GM23338 (cell line): ENCODE data around the gene MRGPRX3. TPM values are rescaled to one million over a fixed set of nuclear protein-coding genes. Genes with fewer than 3 reads are reported as not detected.

Experiments
- CREB1 ChIP-seq: fragments of 250-450 bp; sonication (Bioruptor Pico); IDR thresholded peaks from 2 replicates; pipeline ENCODE4 v1.5.0; 2020; ENCODE audit warnings: low read depth, mild to moderate bottlenecking, moderate library complexity
- CTCF ChIP-seq, 2 experiments: fragments of 200-600 bp in 1 of 2; sonication (generic) in 1 of 2; conservative IDR thresholded peaks; 2 replicates each; pipeline versions ENCODE4 v1.5.1 to v1.6.1; 2016 to 2017; ENCODE audit warnings: antibody characterized with exemption in 2 of 2, low read depth in 2 of 2, mild to moderate bottlenecking in 2 of 2, moderate library complexity in 1 of 2
- ETS1 ChIP-seq: IDR thresholded peaks from 2 replicates; pipeline ENCODE4 v1.6.1; 2016; ENCODE audit warnings: antibody characterized with exemption
- REST ChIP-seq: IDR thresholded peaks from one replicate; pipeline ENCODE4 v1.6.1; 2018; ENCODE audit warnings: antibody characterized with exemption; ENCODE audit not compliant: unreplicated experiment
- polyA plus RNA-seq: library from polyadenylated mRNA; unstranded; fragments of >200 nt; fragmentation: Nextera tagmentation; extraction: Ambion mirVana; gene quantifications from 2 replicates; pipeline ENCODE4 v1.2.1, GENCODE V29; 2016
- small RNA-seq: library from RNA; depleted of rRNA; stranded (forward); fragments of <200 nt; gene quantifications from one replicate; pipeline ENCODE3, GENCODE V24; 2014; ENCODE audit warnings: low replicate concordance
- total RNA-seq: library from RNA; depleted of rRNA; stranded (reverse); fragments of >200 nt; shearing (Covaris generic); gene quantifications from 2 replicates; pipeline ENCODE4 v1.2.3, GENCODE V29; 2014; rRNA removed

The MRGPRX3 gene
- total and polyA plus RNA-seq, 2 experiments from 2014 or later, result not detected

GRCh38 chr11:18173225-18173866, 41.0 kb downstream of the MRGPRX3 start (continued):
- TF ChIP-seq REST (no peak), CREB1 (no peak), CTCF (conservative IDR thresholded peaks at IDR 0.05; ENCODE audit: low read depth in 2 of 2) (no peak), ETS1 (no peak)

Small RNA genes within 50 kb of the gene (small RNA-seq; reads per million reads assigned to genes)
- not detected for gene HIGD1AP5

Other genes starting within 250 kb of the MRGPRX3 start
- 24.2 and 28.9 TPM in 2 replicates for gene SERGEF, start 119.5 kb upstream of the MRGPRX3 start, total RNA-seq
- gene SERGEF, start 119.5 kb upstream of the MRGPRX3 start, polyA plus RNA-seq, result 27.9 and 33.6 TPM in 2 replicates
- gene TPH1, start 86.3 kb upstream of the MRGPRX3 start, total RNA-seq, result 0.07 and 0.43 TPM in 2 replicates
- gene TPH1, start 86.3 kb upstream of the MRGPRX3 start, polyA plus RNA-seq, result 0.03 and 0.13 TPM in 2 replicates
- gene SAAL1, start 26.5 kb upstream of the MRGPRX3 start, total RNA-seq, result 45.9 and 55.1 TPM in 2 replicates
- 54.6 and 61.0 TPM in 2 replicates for gene SAAL1, start 26.5 kb upstream of the MRGPRX3 start, polyA plus RNA-seq
- not detected in 2 replicates for gene MRGPRX4, start 40.3 kb downstream of the MRGPRX3 start, total RNA-seq
- gene MRGPRX4, start 40.3 kb downstream of the MRGPRX3 start, polyA plus RNA-seq, result not detected in 2 replicates
- not detected in 2 replicates for gene SAA4, start 104.2 kb downstream of the MRGPRX3 start, total RNA-seq
- gene SAA4, start 104.2 kb downstream of the MRGPRX3 start, polyA plus RNA-seq, result not detected in 2 replicates
- gene SAA2, start 116.1 kb downstream of the MRGPRX3 start, total RNA-seq, result not detected in 2 replicates
- not detected in 2 replicates for gene SAA2, start 116.1 kb downstream of the MRGPRX3 start, polyA plus RNA-seq
- not detected in 2 replicates for gene SAA1, start 133.7 kb downstream of the MRGPRX3 start, total RNA-seq
- gene SAA1, start 133.7 kb downstream of the MRGPRX3 start, polyA plus RNA-seq, result not detected in 2 replicates
- 16.2 and 18.6 TPM in 2 replicates for gene HPS5, start 189.6 kb downstream of the MRGPRX3 start, total RNA-seq
- gene HPS5, start 189.6 kb downstream of the MRGPRX3 start, polyA plus RNA-seq, result 9.4 and 11.5 TPM in 2 replicates
- gene GTF2H1, start 190.0 kb downstream of the MRGPRX3 start, total RNA-seq, result 31.6 and 43.6 TPM in 2 replicates
- gene GTF2H1, start 190.0 kb downstream of the MRGPRX3 start, polyA plus RNA-seq, result 12.0 and 16.5 TPM in 2 replicates